Right ventricle myocardium inferior (tissue), 1 donor: ENCODE data around the gene PAX5. TPM values are rescaled to one million over a fixed set of nuclear protein-coding genes. Genes with fewer than 3 reads are reported as not detected.

ENCODE experiments used
- ATAC-seq: fragments of 200-7000 bp; cut with Tn5 transposase; one replicate; pipeline ENCODE4 v1.9.1; 2020; ENCODE audit warnings: mild to moderate bottlenecking, moderate library complexity
- DNase-seq: peaks from one replicate; pipeline ENCODE4 v3.0.0; 2021; ENCODE audit errors: missing footprints
- intact Hi-C: fragments of 100-400 bp; cut with DNase I; formaldehyde crosslinking; loops from one replicate; pipeline ENCODE4 v1.11.0; 2022
- microRNA-seq: library from miRNA; unstranded; fragments of <30 nt; microRNA quantifications from one replicate; pipeline ENCODE4 v1.2.0, GENCODE V29; 2020
- total RNA-seq: library from RNA; stranded (reverse); fragmentation: NEBNext Ultra II Directional; extraction: Animal tissue kit (Norgen Biotek cat#: 25700); gene quantifications from one replicate; pipeline ENCODE4 v1.2.1, GENCODE V29; 2021
- donor health status: DM: no; HTN: yes; CAD: no; lungs with severe emphysema.

PAX5 gene
- total RNA-seq, 1 donor from 2014 or later = not detected

- intact Hi-C loops = no loop called here
- ATAC-seq (no peak), DNase-seq (no peak)
Observed at GRCh38 chr9:36789886-36790285, 244.2 kb downstream of the PAX5 start.

- DNase-seq (no peak), ATAC-seq (no peak)
- intact Hi-C loops = no loop called here
Observed at GRCh38 chr9:36788534-36788933, 245.5 kb downstream of the PAX5 start.

- no peak for DNase-seq
- ATAC-seq = no peak
- intact Hi-C loops = no loop called here
Observed at GRCh38 chr9:36787709-36788108, 246.4 kb downstream of the PAX5 start.

Small RNA genes within 50 kb of the gene (microRNA-seq; reads per million reads assigned to microRNA genes)
- gene MIR4475 (not detected), gene MIR4476 (not detected), gene MIR4540 (not detected)

Other genes starting within 250 kb of the PAX5 start
- gene ZCCHC7, start 86.3 kb upstream of the PAX5 start, total RNA-seq = 7.6 TPM